Neural cell (in vitro differentiated cells): Measurements from ENCODE around the gene SRI.

ENCODE experiments used
- POLR2AphosphoS5 ChIP-seq: IDR thresholded peaks from 2 replicates; pipeline ENCODE4 v1.6.1; 2012
- RAD21 ChIP-seq: fragments of 450-650 bp; conservative IDR thresholded peaks from 2 replicates; pipeline ENCODE4 v1.6.1; 2014; ENCODE audit warnings: antibody characterized with exemption, mild to moderate bottlenecking, moderate library complexity
- SMC3 ChIP-seq: fragments of 450-650 bp; conservative IDR thresholded peaks from 2 replicates; pipeline ENCODE4 v1.6.1; 2014; ENCODE audit warnings: antibody characterized with exemption, mild to moderate bottlenecking, moderate library complexity; ENCODE audit not compliant: poor library complexity
- TF ChIP-seq, protein P1 (sequence below): fragments of 450-650 bp; IDR thresholded peaks from 2 replicates; pipeline ENCODE4 v1.5.1; 2014; ENCODE audit warnings: antibody characterized with exemption, mild to moderate bottlenecking, moderate library complexity; ENCODE audit not compliant: poor library complexity, severe bottlenecking

GRCh38 chr7:88218429-88218745 lies 1.5 kb downstream of the SRI start:
- TF ChIP-seq POLR2AphosphoS5 (no peak), RAD21 (no peak), SMC3 (no peak)
- TF ChIP-seq, protein P1, sequence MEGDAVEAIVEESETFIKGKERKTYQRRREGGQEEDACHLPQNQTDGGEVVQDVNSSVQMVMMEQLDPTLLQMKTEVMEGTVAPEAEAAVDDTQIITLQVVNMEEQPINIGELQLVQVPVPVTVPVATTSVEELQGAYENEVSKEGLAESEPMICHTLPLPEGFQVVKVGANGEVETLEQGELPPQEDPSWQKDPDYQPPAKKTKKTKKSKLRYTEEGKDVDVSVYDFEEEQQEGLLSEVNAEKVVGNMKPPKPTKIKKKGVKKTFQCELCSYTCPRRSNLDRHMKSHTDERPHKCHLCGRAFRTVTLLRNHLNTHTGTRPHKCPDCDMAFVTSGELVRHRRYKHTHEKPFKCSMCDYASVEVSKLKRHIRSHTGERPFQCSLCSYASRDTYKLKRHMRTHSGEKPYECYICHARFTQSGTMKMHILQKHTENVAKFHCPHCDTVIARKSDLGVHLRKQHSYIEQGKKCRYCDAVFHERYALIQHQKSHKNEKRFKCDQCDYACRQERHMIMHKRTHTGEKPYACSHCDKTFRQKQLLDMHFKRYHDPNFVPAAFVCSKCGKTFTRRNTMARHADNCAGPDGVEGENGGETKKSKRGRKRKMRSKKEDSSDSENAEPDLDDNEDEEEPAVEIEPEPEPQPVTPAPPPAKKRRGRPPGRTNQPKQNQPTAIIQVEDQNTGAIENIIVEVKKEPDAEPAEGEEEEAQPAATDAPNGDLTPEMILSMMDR, result no peak
